ENCODE measurements around the gene NCAM2.

GRCh38 chr21:21177353-21177986, 179.3 kb downstream of the NCAM2 start:
- no peak for TF ChIP-seq CTCF (IDR thresholded peaks at IDR 0.05; ENCODE audit: poor library complexity)
- TF ChIP-seq EZH2 (IDR thresholded peaks at IDR 0.05; ENCODE audit: borderline replicate concordance), result no peak

Measured in hepatocyte (in vitro differentiated cells).